Activated CD4-positive, alpha-beta T cell treated with anti-CD3 and anti-CD28 coated beads, Interleukin-2, amount 50 U/mL, for 48 hours (primary cell): ENCODE results near the gene MPHOSPH8.

Experiments
- DNase-seq, 2 experiments: peaks; one replicate each; pipeline ENCODE4 v3.0.0-alpha.2; 2020

The MPHOSPH8 gene

GRCh38 chr13:19633479-19634255, at the start of gene MPHOSPH8:
Gene MPHOSPH8 (plus strand): TSS chr13:19633659. CDS start chr13:19633749, 90 bp downstream.
- peak; percentile 91 to 94 for DNase-seq

DNA sequence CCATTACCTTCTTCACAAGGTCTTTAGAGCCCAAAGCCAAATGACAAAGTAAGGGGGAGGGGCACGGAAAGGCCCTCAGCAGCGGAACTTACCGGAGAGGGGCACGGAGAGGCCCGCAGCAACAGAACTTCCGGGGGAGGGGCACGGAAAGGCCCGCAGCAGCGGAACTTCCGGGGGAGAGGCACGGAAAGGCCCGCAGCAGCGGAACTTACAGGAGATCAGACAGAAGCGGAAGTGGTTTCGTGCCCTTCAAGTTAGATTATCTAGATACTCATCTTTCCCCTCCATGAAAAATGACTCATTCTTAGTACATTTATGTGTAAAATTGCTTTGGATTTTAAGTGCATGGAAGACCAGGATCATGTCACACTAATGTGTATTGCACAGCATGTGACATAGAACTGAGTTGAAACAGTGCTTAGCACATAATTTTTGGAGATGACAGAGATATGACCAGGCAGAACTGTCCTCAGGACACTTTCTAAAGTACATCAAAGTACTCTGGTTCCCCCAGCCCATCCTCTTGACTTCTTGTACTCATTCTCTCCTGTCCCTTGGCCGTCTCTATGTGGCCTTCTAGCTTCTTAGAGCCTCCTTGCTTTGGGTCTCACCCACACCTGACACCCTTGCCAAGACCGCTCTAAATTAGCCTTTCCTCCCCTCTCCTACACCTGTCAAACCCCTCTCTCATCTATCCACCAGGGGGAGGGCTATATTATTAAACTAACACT, 46.4 kb upstream of the MPHOSPH8 start:
- peak; percentile 76 to 84 for DNase-seq

DNA sequence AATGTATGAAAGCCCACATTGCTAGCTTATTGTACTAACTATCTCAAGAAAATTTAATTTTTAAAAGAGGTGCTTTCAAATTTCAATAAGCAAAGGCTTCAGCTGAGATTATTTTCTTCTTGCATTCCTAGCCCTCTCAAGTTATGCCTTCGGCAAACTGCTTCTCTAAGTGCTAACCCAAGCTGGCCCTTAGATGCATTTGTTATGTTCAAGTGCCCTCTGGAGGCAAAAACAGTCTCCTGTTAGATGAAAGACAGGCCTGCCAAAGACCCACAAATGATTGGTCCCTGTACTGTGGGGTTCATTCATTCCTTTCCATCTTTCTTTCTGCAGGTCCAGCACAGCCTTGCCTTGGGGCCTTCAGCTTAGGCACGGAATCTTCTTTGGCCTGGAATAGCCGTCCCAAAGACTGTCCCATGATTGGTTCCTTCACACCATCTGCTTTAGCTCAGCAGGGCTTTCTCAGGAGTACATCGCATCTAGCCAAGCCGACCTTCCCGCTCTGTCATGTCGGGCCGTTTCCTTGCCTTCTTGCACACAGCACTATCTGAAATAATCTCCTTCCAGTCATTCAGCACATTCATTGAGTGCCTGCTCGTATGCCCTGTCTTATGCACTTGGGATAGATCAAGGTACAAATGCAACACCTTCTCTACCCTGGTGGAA, 45.7 kb upstream of the MPHOSPH8 start:
- DNase-seq: peak in 1 of 2 experiments; percentile 22

DNA sequence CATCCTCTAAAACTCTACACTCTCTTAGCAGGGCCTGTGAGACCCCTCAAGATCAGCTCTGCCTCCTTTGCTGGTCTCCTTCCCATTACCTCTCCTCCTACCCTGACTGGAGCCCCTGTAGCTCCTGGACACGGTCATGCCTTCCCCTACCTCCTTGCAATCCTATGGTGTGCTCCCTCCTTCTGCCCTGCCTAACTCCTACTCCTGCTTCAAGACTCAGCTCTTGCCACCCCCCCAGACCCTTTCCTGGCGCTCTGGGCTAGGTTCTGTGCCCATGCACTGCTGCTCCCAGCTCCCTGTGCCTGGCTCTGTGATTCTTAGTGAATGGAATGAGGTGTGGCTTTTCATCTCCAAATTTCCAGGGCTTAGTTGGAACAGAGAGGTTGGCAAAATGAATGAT, 44.1 kb upstream of the MPHOSPH8 start:
- no peak for DNase-seq

DNA sequence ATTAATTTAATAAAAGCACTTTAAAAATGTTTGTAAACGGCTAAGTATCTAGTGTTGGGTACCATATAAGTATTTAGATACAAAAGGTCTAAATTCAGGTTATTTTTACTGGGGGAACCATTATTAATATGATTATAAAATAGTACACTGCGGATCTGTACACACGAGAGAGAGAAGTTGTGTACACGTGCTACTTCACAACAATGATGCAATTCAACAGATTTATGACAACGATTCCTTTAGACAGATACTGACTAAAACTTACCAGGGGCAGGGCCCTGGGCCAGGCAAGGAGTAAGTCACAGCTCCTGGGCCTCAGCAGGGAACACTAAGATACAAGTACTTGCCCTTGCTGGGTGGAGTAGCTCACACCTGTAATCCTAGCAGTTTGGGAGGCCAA, 43.0 kb upstream of the MPHOSPH8 start:
- no peak for DNase-seq

DNA sequence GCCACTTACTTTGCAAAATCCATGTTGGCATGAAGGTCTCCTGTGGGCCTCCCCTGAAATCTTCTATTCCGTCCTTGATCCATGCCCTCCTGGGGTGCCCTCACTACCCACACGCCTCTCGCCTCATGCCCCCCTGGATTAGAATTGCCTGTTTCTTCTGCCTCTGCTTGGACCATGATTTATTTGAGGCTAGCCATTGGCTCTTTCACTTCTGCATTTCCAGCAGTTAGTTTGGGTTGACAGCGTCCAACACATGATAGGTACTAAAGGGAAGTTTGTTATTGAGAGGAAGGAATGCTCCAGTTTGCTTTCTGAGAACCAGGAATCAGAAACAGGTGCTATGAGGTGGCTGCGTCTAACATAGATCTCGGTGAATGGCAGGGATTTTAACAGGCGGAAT, 41.6 kb upstream of the MPHOSPH8 start:
- no peak for DNase-seq

DNA sequence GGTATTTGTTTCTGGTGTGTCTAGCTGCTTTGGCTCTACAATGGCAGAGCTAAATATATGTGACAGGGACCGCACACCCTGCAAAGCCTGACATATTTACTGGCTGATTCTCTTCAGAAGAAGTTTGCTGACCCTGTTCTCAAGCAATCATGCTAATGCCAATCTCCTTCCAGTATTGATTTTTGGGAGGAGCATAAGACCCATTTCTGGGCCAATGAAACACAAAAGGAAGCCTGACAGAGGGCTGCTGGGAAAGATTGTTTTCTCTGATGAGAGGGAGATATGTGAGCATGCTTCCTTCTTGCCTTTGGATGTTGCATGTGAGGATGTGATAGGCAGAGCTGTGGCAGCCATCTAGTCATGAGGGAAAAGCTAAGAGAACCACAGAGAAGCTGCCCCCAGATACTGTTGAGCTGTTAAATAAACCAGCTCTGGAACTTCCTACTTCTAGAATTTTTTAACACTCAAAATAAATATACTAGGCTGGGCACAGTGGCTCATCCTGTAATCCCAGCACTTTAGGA, 40.7 kb upstream of the MPHOSPH8 start:
- DNase-seq: no peak

DNA sequence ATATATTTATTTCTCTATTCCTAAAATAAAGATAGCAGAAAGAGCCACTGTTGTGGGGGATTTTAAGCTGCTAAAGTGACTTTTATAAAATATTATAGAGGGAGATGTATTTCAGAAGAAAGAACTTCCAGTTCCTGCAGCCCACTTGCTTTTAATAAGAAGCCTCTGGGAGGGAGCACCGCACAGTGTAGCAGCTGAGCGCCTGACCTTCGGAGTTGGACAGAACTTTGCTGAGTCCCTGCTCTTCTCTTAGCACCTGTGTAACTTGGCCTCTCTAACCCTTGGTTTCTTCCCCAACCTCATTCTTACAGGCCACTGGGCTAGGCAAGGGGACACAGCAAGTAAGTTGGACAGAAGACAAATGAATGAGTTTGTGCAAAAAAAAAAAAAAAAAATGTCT, 37.4 kb upstream of the MPHOSPH8 start:
- no peak for DNase-seq

GRCh38 chr13:19596960-19597361, 36.5 kb upstream of the MPHOSPH8 start:
- DNase-seq: no peak

DNA sequence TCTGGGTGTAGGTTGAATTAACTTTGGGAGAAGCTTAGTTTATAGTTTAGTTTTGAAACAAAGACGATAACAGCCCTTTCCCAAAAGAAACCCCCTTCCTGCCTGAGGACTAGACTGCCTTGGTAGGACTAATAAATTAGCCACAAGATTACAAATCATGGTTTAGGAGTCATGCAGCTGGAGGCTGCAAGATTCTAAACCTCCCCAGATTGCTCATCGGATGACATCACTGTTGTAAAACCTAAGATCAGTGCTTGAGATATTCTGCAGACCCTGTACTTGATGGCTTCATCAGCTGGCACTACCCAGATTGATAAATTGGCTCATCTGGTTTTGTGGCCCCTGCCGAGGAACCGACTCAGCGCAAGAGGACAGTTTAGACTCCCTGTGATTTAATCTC, 35.9 kb upstream of the MPHOSPH8 start:
- no peak for DNase-seq

DNA sequence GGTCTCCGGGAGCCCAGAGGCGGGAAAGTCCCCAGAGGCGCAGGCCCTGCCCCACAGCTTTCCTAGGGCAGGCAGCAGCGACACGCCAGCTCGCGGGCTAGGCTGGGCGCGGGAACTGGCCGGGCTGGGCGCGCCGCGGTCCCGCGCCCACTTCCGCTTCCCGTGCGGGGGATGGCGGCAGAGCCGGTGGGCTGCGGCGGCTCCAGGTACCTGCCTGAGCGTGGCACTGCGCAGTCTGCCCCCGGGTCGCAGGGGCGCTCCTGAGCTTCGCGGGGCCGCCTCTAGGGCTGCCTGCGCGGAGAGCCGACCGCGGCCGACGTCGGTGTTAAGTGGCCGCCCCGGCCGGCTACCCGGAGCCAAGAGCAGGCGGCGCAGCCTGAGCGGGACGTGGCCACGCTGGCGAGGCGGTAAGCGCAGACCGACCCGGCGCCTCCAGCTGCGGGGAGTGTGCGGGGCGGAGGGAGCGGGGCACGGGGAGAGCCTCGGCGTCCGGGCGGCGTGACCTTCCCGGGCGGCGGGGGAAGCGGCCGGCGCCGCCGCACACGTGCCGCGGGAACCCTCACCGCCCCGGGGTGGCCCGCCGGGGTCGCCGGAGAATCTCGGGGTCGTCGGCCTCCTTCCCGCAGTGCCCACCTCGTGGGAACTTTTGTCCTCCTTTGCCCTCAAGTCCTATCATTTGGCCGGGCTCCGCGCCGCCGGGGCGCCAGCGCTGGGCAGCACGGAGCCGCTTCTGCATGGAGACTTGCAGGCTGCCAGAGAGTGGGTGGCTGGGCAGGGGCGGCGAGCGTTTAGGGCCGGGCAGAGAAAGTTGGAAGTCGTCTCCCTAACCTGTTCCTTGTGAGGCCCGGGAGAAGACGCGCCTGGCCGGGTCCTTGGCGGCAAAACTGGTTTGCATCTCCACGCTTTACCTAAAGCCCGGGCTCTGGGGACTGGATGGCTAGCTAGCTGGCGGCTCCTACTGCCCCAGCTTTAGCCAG, 31.4 kb upstream of the MPHOSPH8 start:
- DNase-seq: peak; percentile 38 to 50

GRCh38 chr13:19604306-19604705, 29.2 kb upstream of the MPHOSPH8 start:
- DNase-seq: no peak

DNA sequence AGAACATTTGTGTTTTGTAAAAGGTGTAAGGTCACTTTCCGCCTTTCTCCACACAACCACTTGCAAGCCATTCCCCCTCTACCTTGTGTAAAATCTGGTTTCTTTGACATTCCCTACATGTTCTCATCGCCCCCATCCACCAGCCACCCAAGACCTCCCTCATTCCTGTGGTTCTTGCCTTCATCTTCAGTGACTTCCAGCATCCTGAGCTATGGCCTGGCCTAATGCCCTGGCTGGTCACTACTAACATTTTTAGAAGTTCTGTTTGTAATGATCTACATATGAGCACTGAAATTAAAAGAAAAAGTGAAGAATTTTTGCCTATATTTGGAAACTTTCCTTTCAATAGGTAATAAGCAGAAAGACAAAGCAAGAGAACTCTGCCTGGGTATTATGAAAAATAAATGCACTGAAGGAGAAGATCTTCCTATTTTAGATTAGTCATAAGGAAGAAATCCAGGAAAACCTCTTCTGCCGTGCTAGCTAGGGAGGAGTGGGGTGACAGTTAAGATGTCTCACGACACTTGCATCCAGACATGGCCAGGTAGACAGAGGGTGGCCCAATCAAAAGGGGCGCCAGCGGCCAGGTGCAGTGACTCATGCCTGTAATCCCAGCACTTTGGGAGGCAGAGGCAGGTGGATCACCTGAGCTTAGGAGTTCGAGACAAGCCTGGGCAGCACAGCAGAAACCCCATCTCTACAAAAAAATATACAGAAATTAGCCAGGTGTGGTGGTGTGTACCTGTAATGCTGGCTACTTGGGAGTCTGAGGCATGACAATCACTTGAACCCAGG, 28.1 kb upstream of the MPHOSPH8 start:
- DNase-seq: no peak

DNA sequence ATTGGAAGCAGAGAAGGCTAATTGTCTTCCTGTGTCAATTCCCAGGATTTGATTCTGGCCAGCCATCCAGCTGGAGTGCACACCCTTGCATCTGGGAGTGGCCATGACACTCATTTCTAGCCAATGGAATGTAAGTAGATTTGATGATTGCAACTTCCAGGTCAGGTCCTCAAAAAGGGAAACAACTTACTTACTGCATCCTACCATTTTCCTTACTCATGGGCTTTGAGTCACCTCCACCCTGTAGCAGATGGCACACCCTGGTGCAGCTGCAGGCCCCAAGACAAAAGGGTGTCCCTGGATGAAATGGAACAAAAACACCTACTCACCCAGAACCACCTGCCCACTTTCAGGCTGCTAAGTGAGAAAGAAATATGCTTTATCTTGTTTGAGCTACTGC, 27.3 kb upstream of the MPHOSPH8 start:
- DNase-seq: no peak

DNA sequence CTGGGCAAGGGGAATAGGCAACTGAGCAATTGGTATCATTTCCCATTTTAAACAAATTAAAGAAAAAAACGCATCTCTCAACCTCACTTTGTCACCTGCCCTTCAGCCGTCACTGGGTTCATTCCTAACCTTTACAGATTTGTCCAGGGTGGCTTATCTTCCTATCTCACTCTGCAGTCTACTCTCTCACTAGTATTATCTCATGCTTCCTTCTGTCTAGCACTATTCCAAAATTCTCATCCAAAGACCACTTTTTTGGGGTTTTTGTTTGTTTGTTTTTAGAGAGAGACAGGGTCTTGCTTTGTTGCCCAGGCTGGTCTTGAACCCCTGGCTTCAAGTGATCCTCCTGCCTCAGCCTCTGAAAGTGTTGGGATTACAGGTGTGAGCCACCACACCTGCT, 26.7 kb upstream of the MPHOSPH8 start:
- DNase-seq: no peak

GRCh38 chr13:19607523-19608078, 25.9 kb upstream of the MPHOSPH8 start:
- DNase-seq: no peak

DNA sequence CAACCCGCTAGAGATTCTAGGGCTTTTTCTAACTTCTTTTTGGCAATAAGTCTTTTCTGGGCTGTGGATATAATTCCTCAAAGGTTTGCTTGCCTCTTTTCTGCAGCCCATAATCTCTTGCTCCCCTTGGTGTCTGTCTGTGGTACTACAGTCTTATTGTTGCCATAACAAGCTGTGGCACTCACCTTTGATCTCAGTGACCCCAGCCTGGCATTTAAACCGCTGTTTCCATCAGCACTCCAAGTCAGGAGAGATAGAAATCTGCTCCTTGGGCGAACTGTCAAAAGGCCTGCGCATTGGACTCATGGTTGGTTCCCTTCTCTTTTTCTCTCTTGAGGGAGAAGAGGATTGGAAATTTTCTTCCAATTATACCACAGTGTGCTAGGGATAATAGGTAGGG, 14.5 kb upstream of the MPHOSPH8 start:
- DNase-seq: no peak

DNA sequence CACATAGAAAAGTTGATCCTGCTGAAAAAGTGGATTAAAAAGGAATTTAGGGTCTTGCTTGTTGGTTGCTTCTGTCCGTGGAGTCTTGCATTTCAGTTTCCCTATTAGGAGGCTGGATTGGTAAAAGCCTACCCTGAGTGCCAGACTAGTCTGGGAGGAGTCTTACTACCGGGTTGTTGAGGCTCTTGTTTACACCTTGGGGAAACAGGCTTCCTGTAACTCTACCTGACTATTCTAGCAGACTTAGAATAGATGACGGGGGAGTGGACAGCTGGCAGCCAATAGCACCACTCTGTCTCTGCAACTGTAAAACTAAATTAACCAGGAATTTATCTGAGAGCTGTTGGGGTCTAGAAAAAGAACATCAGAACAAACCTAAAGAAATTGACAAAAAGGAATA, 11.3 kb upstream of the MPHOSPH8 start:
- no peak for DNase-seq

GRCh38 chr13:19624265-19624664, 9.2 kb upstream of the MPHOSPH8 start:
- no peak for DNase-seq

DNA sequence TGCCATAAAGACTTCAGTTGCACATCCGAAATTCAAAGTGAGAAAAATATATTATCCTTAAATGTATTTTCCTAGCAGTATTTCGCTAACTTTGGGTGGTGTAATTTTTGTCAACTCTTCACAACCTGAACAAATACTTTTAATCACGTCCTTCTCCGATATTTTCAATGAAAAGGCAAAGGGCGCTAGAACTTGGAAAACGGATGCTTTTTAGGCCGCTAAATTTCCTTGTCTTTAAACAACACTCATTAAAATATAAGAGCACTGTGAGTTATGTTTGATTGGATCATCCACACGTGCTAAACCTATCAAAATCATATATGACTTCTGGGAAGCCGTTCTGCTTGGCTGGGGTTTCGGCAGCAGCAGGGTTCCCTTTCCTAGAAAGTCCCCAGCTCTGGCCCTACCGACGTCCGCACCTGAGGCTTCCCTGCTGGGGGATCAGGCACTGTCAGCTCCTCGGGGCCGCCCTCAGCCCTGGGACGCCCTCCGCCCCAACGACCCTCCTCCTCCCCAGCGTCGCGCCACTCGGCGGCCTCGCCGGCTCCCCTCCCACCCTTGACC, 462 bp upstream of the MPHOSPH8 start:
- DNase-seq: no peak

GRCh38 chr13:19634256-19634740, 839 bp downstream of the MPHOSPH8 start:
- DNase-seq: no peak
